COLO829 (cell line): ENCODE results near the gene CDYL.

Experiments used
- DNase-seq: peaks from one replicate; pipeline ENCODE4 v3.0.0; 2012; ENCODE audit warnings: low spot score

The CDYL gene

GRCh38 chr6:4908062-4908461, 131.9 kb downstream of the CDYL start:
- no peak for DNase-seq

DNA sequence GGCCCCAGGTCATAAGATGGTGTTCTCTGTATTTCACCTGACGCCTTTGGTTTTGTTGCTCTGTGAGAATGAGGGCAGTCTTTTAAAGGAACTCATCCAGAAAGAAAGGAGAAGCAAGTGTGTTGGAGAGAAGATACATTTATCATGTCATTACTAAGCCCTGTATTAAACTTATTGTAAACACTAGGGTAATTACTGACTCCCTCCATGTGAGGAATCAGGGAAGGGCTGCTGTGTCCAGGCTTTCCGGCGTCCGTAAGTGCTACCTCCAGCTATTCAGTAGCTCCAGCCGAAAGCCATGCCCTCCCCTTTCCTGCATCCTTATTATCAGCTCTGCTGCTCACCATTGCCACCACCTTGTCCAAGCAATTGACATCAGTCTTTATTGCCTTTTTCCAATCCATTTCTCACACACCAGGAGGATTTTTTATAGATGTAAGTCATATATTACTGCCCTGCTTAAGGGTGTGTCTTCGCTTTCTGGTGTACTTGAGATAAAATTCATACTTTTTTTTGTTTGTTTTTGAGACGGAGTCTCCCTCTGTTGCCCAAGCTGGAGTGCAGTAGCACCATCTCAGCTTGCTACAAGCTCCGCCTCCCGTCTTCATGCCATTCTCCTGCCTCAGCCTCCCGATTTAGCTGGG, 133.0 kb downstream of the CDYL start:
- no peak for DNase-seq

DNA sequence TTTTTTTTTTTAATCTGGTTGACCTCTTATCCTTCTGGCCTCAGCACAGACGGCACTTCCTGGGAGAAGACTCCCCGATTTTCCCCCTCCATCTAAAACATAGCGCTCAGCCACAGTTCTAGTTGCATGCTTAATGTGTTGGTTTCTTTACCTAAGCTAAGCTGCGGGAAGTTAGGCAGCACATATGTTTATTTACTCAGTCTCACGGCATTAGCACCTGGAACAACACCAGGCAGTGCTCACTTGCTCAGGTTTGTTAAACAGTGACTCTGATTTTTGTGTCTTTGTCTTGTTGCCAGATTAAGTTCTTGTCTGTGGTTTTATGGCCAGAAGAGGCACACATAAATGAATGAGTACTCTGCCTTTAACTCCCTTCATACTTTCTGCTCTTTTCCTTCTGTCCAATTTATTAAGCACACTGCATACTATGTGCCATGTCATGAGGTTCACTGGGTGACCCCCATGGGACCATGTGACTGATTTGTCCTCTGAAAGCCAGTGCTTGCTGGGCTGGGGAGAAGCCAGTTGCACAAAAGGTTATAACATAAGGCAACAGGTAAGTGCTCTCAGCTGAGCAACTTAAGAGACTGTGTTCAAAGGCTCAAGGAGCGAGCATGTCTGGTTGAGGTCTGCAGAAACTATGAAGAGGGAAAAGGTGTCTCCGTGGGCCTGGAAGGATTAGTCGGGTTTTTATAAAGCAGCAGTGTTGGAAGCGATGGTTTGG, 134.0 kb downstream of the CDYL start:
- DNase-seq = no peak

- no peak for DNase-seq
Measured at GRCh38 chr6:4912559-4912958, 136.4 kb downstream of the CDYL start.

DNA sequence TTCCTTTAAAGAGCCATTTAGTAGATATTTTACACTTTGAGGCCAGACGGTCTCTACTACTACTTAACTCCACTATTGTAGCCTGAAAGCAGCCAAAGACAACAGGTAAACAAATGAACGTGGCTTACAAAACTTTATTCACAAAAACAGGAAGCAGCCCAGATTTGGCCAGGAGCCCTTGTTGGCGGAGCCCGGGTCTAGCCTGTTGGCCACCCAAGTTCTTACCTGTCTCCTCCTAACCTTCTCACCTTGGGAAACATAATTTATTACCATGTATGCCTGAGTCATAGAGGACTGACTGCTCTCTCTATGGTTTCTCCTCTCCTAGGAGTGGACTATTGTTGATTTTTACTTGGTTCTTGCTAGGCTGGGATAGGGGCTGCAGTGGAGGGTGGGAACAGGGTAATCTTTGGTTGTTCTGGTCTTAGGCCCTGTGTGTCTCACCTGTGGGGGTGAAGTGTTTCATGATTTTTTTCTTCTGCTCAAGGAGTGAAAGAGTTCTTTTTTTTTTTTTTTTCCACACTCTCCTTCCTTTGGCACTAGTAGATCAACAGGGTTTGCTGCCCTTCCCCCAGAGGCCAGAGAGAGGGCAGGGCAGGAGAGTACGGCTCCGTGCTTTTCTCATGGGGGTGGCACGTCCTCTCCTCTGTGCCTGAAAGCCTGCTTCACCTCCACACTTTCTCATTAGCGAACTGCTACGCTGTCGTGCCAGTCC, 137.7 kb downstream of the CDYL start:
- DNase-seq = no peak

- DNase-seq = no peak
Measured at GRCh38 chr6:4914420-4915159, 138.4 kb downstream of the CDYL start.

GRCh38 chr6:4916954-4917561, 140.9 kb downstream of the CDYL start:
- no peak for DNase-seq

- DNase-seq = no peak
Measured at GRCh38 chr6:4920914-4921410, 144.8 kb downstream of the CDYL start.

DNA sequence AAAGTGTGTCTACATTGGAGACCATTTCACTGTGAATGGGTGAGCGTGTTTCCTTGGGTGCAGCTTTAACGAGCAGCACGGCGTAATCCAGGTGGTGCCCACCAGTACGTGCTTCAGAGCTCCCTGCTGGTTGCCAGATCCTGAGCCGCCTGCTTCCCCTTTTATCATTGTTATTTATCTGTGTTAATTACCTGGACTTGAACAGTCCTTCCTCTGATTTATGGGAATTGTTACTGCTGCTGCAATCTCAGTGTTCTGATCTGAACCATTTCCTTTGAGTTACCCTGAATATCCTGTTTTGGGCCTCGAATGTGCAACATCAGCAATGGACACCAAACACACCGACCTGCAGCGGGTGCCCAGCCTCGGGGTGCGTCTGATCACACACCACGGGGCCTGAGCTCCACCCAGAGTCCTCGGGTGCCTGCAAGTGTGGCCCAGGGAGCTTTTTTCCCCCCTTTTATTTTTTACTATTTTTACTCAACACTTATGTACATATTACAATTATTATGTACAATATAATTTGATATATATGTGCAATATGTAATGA, 146.4 kb downstream of the CDYL start:
- DNase-seq = no peak

DNA sequence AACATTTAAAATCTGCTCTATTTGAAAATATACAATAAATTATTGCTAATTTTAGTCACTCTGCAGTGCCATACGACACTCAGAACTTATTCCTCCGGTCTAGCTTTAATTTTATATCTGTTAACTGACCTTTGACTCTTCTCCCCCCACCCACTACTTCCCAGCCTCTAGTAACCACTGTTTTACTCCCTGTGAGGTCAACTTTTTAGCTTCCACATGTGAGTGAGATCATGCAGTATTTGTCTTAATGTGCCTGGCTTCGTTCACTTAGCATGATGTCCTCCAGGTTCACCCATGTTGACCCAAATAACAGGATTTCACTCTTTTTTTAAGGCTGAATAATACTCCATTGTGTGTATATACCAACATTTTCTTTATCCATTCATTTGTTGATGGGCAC, 146.9 kb downstream of the CDYL start:
- no peak for DNase-seq

DNA sequence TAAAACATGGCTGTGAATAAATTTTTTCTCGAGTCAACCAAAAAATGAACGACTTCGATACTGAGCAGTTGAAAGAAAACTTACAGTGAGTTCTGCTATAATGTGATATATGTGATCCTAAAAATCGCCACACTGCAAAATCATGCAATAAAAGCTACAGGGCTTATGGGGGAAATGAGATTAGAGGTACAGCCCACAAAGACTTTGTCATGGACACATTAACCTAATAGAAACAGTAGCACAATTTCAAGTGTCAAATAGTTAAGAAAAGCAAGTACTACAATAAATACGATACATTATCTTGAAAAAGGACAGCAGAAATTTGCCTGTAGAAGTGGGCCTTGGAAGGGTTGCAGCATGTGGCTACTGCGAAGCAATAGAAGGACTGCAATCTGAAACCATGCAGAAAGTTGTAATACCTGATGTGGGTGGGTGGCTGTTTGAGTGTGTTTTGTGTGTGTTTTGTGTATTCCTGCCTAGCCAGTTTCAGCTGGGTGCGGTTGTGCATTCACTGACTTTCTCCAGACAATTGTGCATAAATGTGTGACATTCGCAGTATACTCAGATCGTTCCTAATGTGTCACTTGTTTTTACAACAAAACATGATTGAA, 148.6 kb downstream of the CDYL start:
- DNase-seq = no peak

DNA sequence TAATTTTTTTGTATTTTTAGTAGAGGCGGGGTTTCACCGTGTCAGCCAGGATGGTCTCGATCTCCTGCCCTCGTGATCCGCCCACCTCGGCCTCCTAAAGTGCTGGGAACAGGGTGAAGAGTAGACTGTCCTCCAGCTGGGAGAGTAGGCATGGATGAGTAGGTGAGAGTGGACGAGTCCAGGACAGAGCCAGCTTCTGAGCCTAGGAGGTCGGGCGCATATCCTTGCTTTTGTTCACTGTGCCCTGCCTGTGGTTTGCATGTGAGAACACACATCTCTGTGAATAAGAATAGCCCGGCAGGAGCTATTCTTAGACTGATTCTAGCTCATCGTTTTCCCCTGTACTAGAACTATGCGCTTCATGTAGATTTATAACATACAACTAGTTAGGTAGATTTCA, 149.4 kb downstream of the CDYL start:
- no peak for DNase-seq

- DNase-seq = no peak
Measured at GRCh38 chr6:4928426-4928825, 152.2 kb downstream of the CDYL start.

- no peak for DNase-seq
Measured at GRCh38 chr6:4929097-4929718, 153.0 kb downstream of the CDYL start.

- DNase-seq = no peak
Measured at GRCh38 chr6:4930025-4930691, 154.0 kb downstream of the CDYL start.

GRCh38 chr6:4931530-4932227, 155.5 kb downstream of the CDYL start:
- no peak for DNase-seq

GRCh38 chr6:4932228-4932903, 156.2 kb downstream of the CDYL start:
- DNase-seq = no peak

- DNase-seq = no peak
Measured at GRCh38 chr6:4935486-4935885, 159.3 kb downstream of the CDYL start.
